NCI-H2227 treated with DMSO at 0.1 percent for 48 hours (cell line): ENCODE results near the gene VPS45.

Source experiments
- DNase-seq: peaks from one replicate; lab custom pipeline; 2025; lab: John Stamatoyannopoulos, UW

The VPS45 gene

GRCh38 chr1:150073516-150073915, 5.9 kb downstream of the VPS45 start:
- no peak for DNase-seq

- DNase-seq: no peak
These were observed 8.5 kb downstream of the VPS45 start for GRCh38 chr1:150076066-150076465.

- DNase-seq: no peak
These were observed 9.4 kb downstream of the VPS45 start for GRCh38 chr1:150076985-150077384.

- no peak for DNase-seq
These were observed 13.2 kb downstream of the VPS45 start for GRCh38 chr1:150080784-150081183.

- DNase-seq: no peak
These were observed 14.9 kb downstream of the VPS45 start for GRCh38 chr1:150082494-150082893.

GRCh38 chr1:150083907-150084306, 16.3 kb downstream of the VPS45 start:
- no peak for DNase-seq

GRCh38 chr1:150085406-150085805, 17.8 kb downstream of the VPS45 start:
- no peak for DNase-seq

- no peak for DNase-seq
These were observed 19.8 kb downstream of the VPS45 start for GRCh38 chr1:150087415-150087814.

GRCh38 chr1:150089846-150090520, 22.4 kb downstream of the VPS45 start:
- DNase-seq: no peak

- DNase-seq: no peak
These were observed 24.7 kb downstream of the VPS45 start for GRCh38 chr1:150092180-150092791.

GRCh38 chr1:150093805-150094204, 26.2 kb downstream of the VPS45 start:
- no peak for DNase-seq

GRCh38 chr1:150094734-150095265, 27.2 kb downstream of the VPS45 start:
- no peak for DNase-seq

- no peak for DNase-seq
These were observed 35.4 kb downstream of the VPS45 start for GRCh38 chr1:150102986-150103385.

- DNase-seq: no peak
These were observed 38.8 kb downstream of the VPS45 start for GRCh38 chr1:150106341-150106740.

GRCh38 chr1:150109586-150109985, 42.0 kb downstream of the VPS45 start:
- no peak for DNase-seq

GRCh38 chr1:150110116-150110515, 42.5 kb downstream of the VPS45 start:
- DNase-seq: no peak

GRCh38 chr1:150111670-150112069, 44.1 kb downstream of the VPS45 start:
- no peak for DNase-seq

- no peak for DNase-seq
These were observed 47.5 kb downstream of the VPS45 start for GRCh38 chr1:150115121-150115520.

- no peak for DNase-seq
These were observed 51.1 kb downstream of the VPS45 start for GRCh38 chr1:150118716-150119115.

GRCh38 chr1:150121236-150121862, 53.8 kb downstream of the VPS45 start:
- no peak for DNase-seq

- DNase-seq: no peak
These were observed 59.2 kb downstream of the VPS45 start for GRCh38 chr1:150126811-150127210.

GRCh38 chr1:150127464-150127863, 59.9 kb downstream of the VPS45 start:
- DNase-seq: no peak

GRCh38 chr1:150127868-150128267, 60.3 kb downstream of the VPS45 start:
- DNase-seq: no peak
